ENCODE results near the gene BCL10.

Gene BCL10

GRCh38 chr1:85219853-85220610 is 56.4 kb downstream of the BCL10 start:
- DNase-seq = no peak

- DNase-seq = no peak
These were observed 59.7 kb downstream of the BCL10 start for GRCh38 chr1:85216697-85217096.
